OCI-LY1 (cell line): ENCODE results near the gene SERPINB8.

Experiments used
- H2AFZ ChIP-seq: fragments of 200-600 bp; sonication (generic), shearing (Covaris generic); 2 replicates; pipeline ENCODE4 v1.6.0; 2014; ENCODE audit warnings: antibody characterized with exemption, mild to moderate bottlenecking, low read length
- H3F3A ChIP-seq: fragments of 200-600 bp; sonication (generic), shearing (Covaris generic); 2 replicates; pipeline ENCODE4 v1.6.0; 2014; ENCODE audit warnings: mild to moderate bottlenecking, antibody characterized with exemption, low read length, moderate library complexity; ENCODE audit not compliant: insufficient read depth
- H3K27ac ChIP-seq: fragments of 200-600 bp; sonication (generic); 2 replicates; pipeline ENCODE4 v1.5.1; 2014; ENCODE audit warnings: low read length, mixed run types, mild to moderate bottlenecking, low read depth; ENCODE audit not compliant: poor library complexity, severe bottlenecking
- H3K27me3 ChIP-seq: fragments of 200-600 bp; sonication (generic); 2 replicates; pipeline ENCODE4 v1.6.0; 2014; ENCODE audit warnings: antibody characterized with exemption, mild to moderate bottlenecking, low read length, moderate library complexity; ENCODE audit not compliant: insufficient read depth
- H3K36me3 ChIP-seq: fragments of 200-600 bp; sonication (generic); 2 replicates; pipeline ENCODE4 v1.6.1; 2014; ENCODE audit warnings: mild to moderate bottlenecking, antibody characterized with exemption, low read length, moderate library complexity, mixed read lengths; ENCODE audit not compliant: insufficient read depth
- H3K4me1 ChIP-seq: fragments of 200-600 bp; sonication (generic); 2 replicates; pipeline ENCODE4 v1.5.1; 2014; ENCODE audit warnings: mild to moderate bottlenecking, low read length, moderate library complexity; ENCODE audit not compliant: insufficient read depth, severe bottlenecking
- H3K4me2 ChIP-seq: fragments of 200-600 bp; sonication (generic), shearing (Covaris generic); 2 replicates; pipeline ENCODE4 v1.6.1; 2014; ENCODE audit warnings: low read length
- H3K4me3 ChIP-seq: fragments of 200-600 bp; sonication (generic); 2 replicates; pipeline ENCODE4 v1.5.1; 2014; ENCODE audit warnings: low read length, low read depth, mild to moderate bottlenecking, mixed read lengths; ENCODE audit not compliant: poor library complexity, severe bottlenecking
- H3K79me2 ChIP-seq: fragments of 200-600 bp; shearing (Covaris generic); 2 replicates; pipeline ENCODE4 v1.6.1; 2016; ENCODE audit warnings: mixed run types, low read length, mixed read lengths; ENCODE audit not compliant: insufficient read depth
- H3K9ac ChIP-seq: fragments of 200-600 bp; sonication (generic), shearing (Covaris generic); 2 replicates; pipeline ENCODE4 v1.6.1; 2014; ENCODE audit warnings: mild to moderate bottlenecking, low read length, mixed read lengths
- H3K9me2 ChIP-seq: fragments of 200-600 bp; sonication (generic), shearing (Covaris generic); 2 replicates; pipeline ENCODE4 v1.6.1; 2014; ENCODE audit warnings: low read depth, mild to moderate bottlenecking, low read length, mixed read lengths
- H3K9me3 ChIP-seq: fragments of 200-600 bp; shearing (Covaris generic); 2 replicates; pipeline ENCODE4 v1.6.1; 2014; ENCODE audit warnings: low read length, mixed read lengths
- H4K20me1 ChIP-seq: fragments of 200-600 bp; sonication (generic), shearing (Covaris generic); 2 replicates; pipeline ENCODE4 v1.6.0; 2016; ENCODE audit warnings: mild to moderate bottlenecking, low read length; ENCODE audit not compliant: insufficient read depth
- CTCF ChIP-seq: fragments of 200-600 bp; sonication (generic), shearing (Covaris generic); IDR thresholded peaks from 2 replicates; pipeline ENCODE4 v1.5.1; 2017; ENCODE audit warnings: mild to moderate bottlenecking, antibody characterized with exemption, low read length, moderate library complexity, mixed read lengths
- EZH2 ChIP-seq: fragments of 200-600 bp; sonication (generic), shearing (Covaris generic); IDR thresholded peaks from 2 replicates; pipeline ENCODE4 v1.8.0; 2017; ENCODE audit warnings: borderline replicate concordance, mixed run types, mild to moderate bottlenecking, antibody characterized with exemption, low read length, moderate library complexity, mixed read lengths

Gene SERPINB8

GRCh38 chr18:64009305-64009704 lies 39.4 kb downstream of the SERPINB8 start:
- no peaks in the 10 kb centered on the region for H3K9me3 ChIP-seq

GRCh38 chr18:64011513-64011912 lies 41.6 kb downstream of the SERPINB8 start:
- Histone ChIP-seq H3K9me3 (no peaks in the 10 kb centered on the region), H3K79me2 (no peaks in the 10 kb centered on the region), H3F3A (no peaks in the 10 kb centered on the region), H3K36me3 (no peaks in the 10 kb centered on the region), H3K4me3 (no peak overlapping the region), H3K27me3 (no peaks in the 10 kb centered on the region), H4K20me1 (no peaks in the 10 kb centered on the region), H3K4me1 (no peaks in the 10 kb centered on the region), H3K27ac (no peak overlapping the region), H3K4me2 (no peak overlapping the region), H3K9ac (no peak overlapping the region), H2AFZ (no peak overlapping the region), H3K9me2 (no peaks in the 10 kb centered on the region)
- TF ChIP-seq CTCF = no peak
- TF ChIP-seq EZH2 = no peak

More at GRCh38 chr18:64009305-64009704, 39.4 kb downstream of the SERPINB8 start:
- Histone ChIP-seq H2AFZ (no peak overlapping the region), H3K36me3 (no peaks in the 10 kb centered on the region), H3K9ac (no peak overlapping the region), H3K9me2 (no peaks in the 10 kb centered on the region), H3K4me1 (no peaks in the 10 kb centered on the region), H3K27ac (no peak overlapping the region), H3K27me3 (no peaks in the 10 kb centered on the region), H3F3A (no peaks in the 10 kb centered on the region), H3K4me2 (no peak overlapping the region), H3K79me2 (no peaks in the 10 kb centered on the region), H3K4me3 (no peak overlapping the region), H4K20me1 (no peaks in the 10 kb centered on the region)
- TF ChIP-seq EZH2 = no peak
- no peak for TF ChIP-seq CTCF

GRCh38 chr18:64017870-64018269 lies 48.0 kb downstream of the SERPINB8 start:
- no peak for TF ChIP-seq EZH2
- TF ChIP-seq CTCF = peak; percentile 57
- no peaks in the 10 kb centered on the region for H3K9me2 ChIP-seq
- no peaks in the 10 kb centered on the region for H4K20me1 ChIP-seq
- no peaks in the 10 kb centered on the region for H3F3A ChIP-seq
- no peak overlapping the region for H3K27ac ChIP-seq
- no peaks in the 10 kb centered on the region for H3K36me3 ChIP-seq
- no peaks in the 10 kb centered on the region for H3K79me2 ChIP-seq
- H3K9ac ChIP-seq = no peak overlapping the region
- no peak overlapping the region for H3K4me3 ChIP-seq
- no peaks in the 10 kb centered on the region for H3K9me3 ChIP-seq
- H3K27me3 ChIP-seq = no peaks in the 10 kb centered on the region
- H3K4me2 ChIP-seq = no peak overlapping the region
- no peaks in the 10 kb centered on the region for H3K4me1 ChIP-seq
- no peak overlapping the region for H2AFZ ChIP-seq
